Measurements from ENCODE around the gene C4orf50. TPM values are rescaled to one million over a fixed set of nuclear protein-coding genes. Genes with fewer than 3 reads are reported as not detected.

Gene C4orf50
- total RNA-seq, 1 experiment from 2014 or later = 0.17 TPM

DNA sequence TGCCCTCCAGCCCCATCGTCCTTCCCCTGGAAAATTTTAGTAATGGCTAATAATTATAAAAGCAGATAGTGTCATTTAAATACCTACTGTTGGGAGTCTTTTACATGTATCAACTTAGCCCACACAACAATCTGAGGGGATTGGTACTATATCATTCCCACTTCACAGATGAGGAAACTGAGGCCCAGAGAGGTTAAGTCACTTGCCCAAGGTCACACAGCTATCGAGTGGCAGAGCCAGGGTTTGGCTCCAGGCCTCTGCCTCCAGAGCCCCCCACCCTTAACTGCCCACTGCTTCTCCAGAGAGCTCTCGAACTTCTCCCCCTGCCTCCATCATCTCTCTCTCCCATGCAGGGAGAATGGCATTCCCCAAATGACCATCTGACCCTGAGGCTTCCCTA is 7.4 kb downstream of the C4orf50 start:
- no peak for DNase-seq
- H2AK5ac ChIP-seq (ENCODE audit: insufficient read length, low read length) = no peak overlapping the region
- TF ChIP-seq, protein P1, sequence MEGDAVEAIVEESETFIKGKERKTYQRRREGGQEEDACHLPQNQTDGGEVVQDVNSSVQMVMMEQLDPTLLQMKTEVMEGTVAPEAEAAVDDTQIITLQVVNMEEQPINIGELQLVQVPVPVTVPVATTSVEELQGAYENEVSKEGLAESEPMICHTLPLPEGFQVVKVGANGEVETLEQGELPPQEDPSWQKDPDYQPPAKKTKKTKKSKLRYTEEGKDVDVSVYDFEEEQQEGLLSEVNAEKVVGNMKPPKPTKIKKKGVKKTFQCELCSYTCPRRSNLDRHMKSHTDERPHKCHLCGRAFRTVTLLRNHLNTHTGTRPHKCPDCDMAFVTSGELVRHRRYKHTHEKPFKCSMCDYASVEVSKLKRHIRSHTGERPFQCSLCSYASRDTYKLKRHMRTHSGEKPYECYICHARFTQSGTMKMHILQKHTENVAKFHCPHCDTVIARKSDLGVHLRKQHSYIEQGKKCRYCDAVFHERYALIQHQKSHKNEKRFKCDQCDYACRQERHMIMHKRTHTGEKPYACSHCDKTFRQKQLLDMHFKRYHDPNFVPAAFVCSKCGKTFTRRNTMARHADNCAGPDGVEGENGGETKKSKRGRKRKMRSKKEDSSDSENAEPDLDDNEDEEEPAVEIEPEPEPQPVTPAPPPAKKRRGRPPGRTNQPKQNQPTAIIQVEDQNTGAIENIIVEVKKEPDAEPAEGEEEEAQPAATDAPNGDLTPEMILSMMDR (conservative IDR thresholded peaks at IDR 0.05) = no peak
- H3K4me1 ChIP-seq (ENCODE audit: insufficient read depth, low read length) = no peaks in the 10 kb centered on the region
- H2BK12ac ChIP-seq (ENCODE audit: insufficient read length, low read depth, low read length) = no peak overlapping the region
- no peaks in the 10 kb centered on the region for H3K79me1 ChIP-seq (ENCODE audit: insufficient read depth, low read depth, low read length, poor library complexity, severe bottlenecking)
- peaks cover 2% of the 10 kb centered on the region; the same call in 1 of the 2 replicates for H3K27me3 ChIP-seq (ENCODE audit: insufficient read depth, low read length)
- H4K91ac ChIP-seq (ENCODE audit: insufficient read length, low read depth, low read length) = no peak overlapping the region
- H2BK15ac ChIP-seq (ENCODE audit: low read depth, low read length) = no peak overlapping the region
- H3K4ac ChIP-seq (ENCODE audit: low read depth, low read length) = no peak overlapping the region
- no peak overlapping the region for H3K27ac ChIP-seq (ENCODE audit: insufficient read length, low read depth, low read length)
- no peak overlapping the region for H2AFZ ChIP-seq (ENCODE audit: low read length)
- H3T11ph ChIP-seq (ENCODE audit: low read length) = no peak overlapping the region
- Mint-ChIP-seq H3K27me3 (ENCODE audit: low read depth) (peaks cover 35% of the 10 kb centered on the region), H3K27ac (no peak overlapping the region), H3K9me3 (peaks cover 0 to 3% of the 10 kb centered on the region in 2 experiments; a peak in 1 of 5 replicates), H3K36me3 (ENCODE audit: insufficient read depth in 1 of 3, low read depth in 3 of 3) (peaks cover 0 to 2% (median 0%) of the 10 kb centered on the region in 3 experiments; a peak in 2 of 7 replicates), H3K4me1 (peaks cover 17 to 19% of the 10 kb centered on the region in 2 experiments), H3K4me3 (no peak overlapping the region)
- no peak overlapping the region for H3K56ac ChIP-seq (ENCODE audit: insufficient read length, low read depth, low read length)
- no peak overlapping the region for H4K5ac ChIP-seq (ENCODE audit: insufficient read length, low read depth, low read length)
- no peak overlapping the region for H2BK5ac ChIP-seq (ENCODE audit: insufficient read length, low read length)
- H3K23ac ChIP-seq (ENCODE audit: insufficient read length, low read depth, low read length) = no peak overlapping the region
- H3K14ac ChIP-seq (ENCODE audit: insufficient read depth, low read length) = no peak overlapping the region
- no CpG with 5 or more reads among the region's 3 CpGs for WGBS (ENCODE audit: extremely low coverage, insufficient read length, low lambda C conversion rate)
- no peaks in the 10 kb centered on the region for H4K20me1 ChIP-seq (ENCODE audit: control insufficient read depth, insufficient read depth, insufficient read length)
- H3K9me3 ChIP-seq (ENCODE audit: control insufficient read depth, low read depth, low read length) = no peaks in the 10 kb centered on the region
- no peak overlapping the region for H3K9ac ChIP-seq (ENCODE audit: extremely low read depth, insufficient read length, low read length)
- no peak overlapping the region for H2BK20ac ChIP-seq (ENCODE audit: low read depth, low read length, poor library complexity, severe bottlenecking)
- H3K79me2 ChIP-seq (ENCODE audit: insufficient read depth, low read length) = no peaks in the 10 kb centered on the region
- H3K18ac ChIP-seq (ENCODE audit: insufficient read length, low read depth, low read length) = no peak overlapping the region
- no peaks in the 10 kb centered on the region for H3K23me2 ChIP-seq (ENCODE audit: insufficient read length, low read depth, low read length, poor library complexity, severe bottlenecking)
- H4K8ac ChIP-seq (replicated peaks; ENCODE audit: insufficient read length, low read depth, low read length) = no peak overlapping the region
- no peak overlapping the region for H2BK120ac ChIP-seq (ENCODE audit: low read depth, low read length, poor library complexity, severe bottlenecking)
- no peak overlapping the region for H3K4me2 ChIP-seq (ENCODE audit: insufficient read depth, insufficient read length, low read length)

Measured in H9 (cell line).